ENCODE results near the gene PPP2R3B.
"Not testable (repeated sequence)": the region's sequence is repeated elsewhere in the genome, so short reads cannot be mapped to it uniquely, and the experiment has no call there.

The PPP2R3B gene

GRCh38 chrX:353566-354535, 32.9 kb downstream of the PPP2R3B start:
- H3K9ac ChIP-seq (ENCODE audit: low read depth in 1 of 2, low read length in 2 of 2), result no peak overlapping the region
- H3K4me1 ChIP-seq (ENCODE audit: control insufficient read depth in 1 of 2, insufficient read depth in 2 of 2, low read length in 2 of 2), result no peaks in the 10 kb centered on the region
- no peaks in the 10 kb centered on the region for H3K9me3 ChIP-seq (ENCODE audit: control insufficient read depth in 1 of 2, low read length in 2 of 2)
- H3K36me3 ChIP-seq (ENCODE audit: control insufficient read depth in 1 of 2, insufficient read depth in 2 of 2, low read length in 2 of 2), result peaks cover 0 to 3% of the 10 kb centered on the region in 2 donors
- no peak overlapping the region for H3K27ac ChIP-seq (ENCODE audit: low read depth, low read length)
- no peak overlapping the region for H3K4me3 ChIP-seq (ENCODE audit: low read depth in 1 of 2, low read length in 2 of 2)
- H3K27me3 ChIP-seq (ENCODE audit: control insufficient read depth in 1 of 2, insufficient read depth in 2 of 2, low read length in 2 of 2), result no peaks in the 10 kb centered on the region

GRCh38 chrX:352582-353314, 34.0 kb downstream of the PPP2R3B start:
- Histone ChIP-seq H3K27me3 (ENCODE audit: control insufficient read depth in 1 of 2, insufficient read depth in 2 of 2, low read length in 2 of 2) (no peaks in the 10 kb centered on the region), H3K36me3 (ENCODE audit: control insufficient read depth in 1 of 2, insufficient read depth in 2 of 2, low read length in 2 of 2) (peaks cover 0 to 3% of the 10 kb centered on the region in 2 donors), H3K4me1 (ENCODE audit: control insufficient read depth in 1 of 2, insufficient read depth in 2 of 2, low read length in 2 of 2) (no peaks in the 10 kb centered on the region), H3K9me3 (ENCODE audit: control insufficient read depth in 1 of 2, low read length in 2 of 2) (no peaks in the 10 kb centered on the region), H3K9ac (ENCODE audit: low read depth in 1 of 2, low read length in 2 of 2) (no peak overlapping the region), H3K27ac (ENCODE audit: low read depth, low read length) (no peak overlapping the region), H3K4me3 (ENCODE audit: low read depth in 1 of 2, low read length in 2 of 2) (no peak overlapping the region)

GRCh38 chrX:352181-352580, 34.5 kb downstream of the PPP2R3B start:
- H3K4me3 ChIP-seq (ENCODE audit: low read depth in 1 of 2, low read length in 2 of 2), result no peak overlapping the region
- H3K36me3 ChIP-seq (ENCODE audit: control insufficient read depth in 1 of 2, insufficient read depth in 2 of 2, low read length in 2 of 2), result peaks cover 0 to 3% of the 10 kb centered on the region in 2 donors
- H3K4me1 ChIP-seq (ENCODE audit: control insufficient read depth in 1 of 2, insufficient read depth in 2 of 2, low read length in 2 of 2), result no peaks in the 10 kb centered on the region
- no peak overlapping the region for H3K27ac ChIP-seq (ENCODE audit: low read depth, low read length)
- no peaks in the 10 kb centered on the region for H3K27me3 ChIP-seq (ENCODE audit: control insufficient read depth in 1 of 2, insufficient read depth in 2 of 2, low read length in 2 of 2)
- no peaks in the 10 kb centered on the region for H3K9me3 ChIP-seq (ENCODE audit: control insufficient read depth in 1 of 2, low read length in 2 of 2)
- H3K9ac ChIP-seq (ENCODE audit: low read depth in 1 of 2, low read length in 2 of 2), result no peak overlapping the region

GRCh38 chrX:351736-352135, 35.0 kb downstream of the PPP2R3B start:
- Histone ChIP-seq H3K36me3 (ENCODE audit: control insufficient read depth in 1 of 2, insufficient read depth in 2 of 2, low read length in 2 of 2) (peaks cover 0 to 4% of the 10 kb centered on the region in 2 donors), H3K27ac (ENCODE audit: low read depth, low read length) (no peak overlapping the region)

DNA sequence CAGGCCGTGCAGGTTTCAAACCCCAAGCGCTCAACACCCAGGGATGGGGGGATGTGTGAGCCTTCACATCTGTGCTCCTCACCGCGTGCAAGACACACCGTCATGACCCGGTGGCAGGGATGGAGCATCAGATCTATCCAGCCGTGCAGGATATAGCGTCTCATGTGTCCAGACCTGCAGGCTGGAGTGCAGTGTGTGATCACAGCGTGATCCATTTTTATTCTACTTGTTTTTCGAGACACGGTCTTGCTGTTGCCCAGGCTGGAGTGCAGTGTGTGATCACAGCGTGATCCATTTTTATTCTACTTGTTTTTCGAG, 35.4 kb downstream of the PPP2R3B start:
- not testable (repeated sequence) for H3K9ac ChIP-seq (ENCODE audit: low read depth in 1 of 2, low read length in 2 of 2); H3K27me3 ChIP-seq (ENCODE audit: control insufficient read depth in 1 of 2, insufficient read depth in 2 of 2, low read length in 2 of 2); H3K4me3 ChIP-seq (ENCODE audit: low read depth in 1 of 2, low read length in 2 of 2); H3K27ac ChIP-seq (ENCODE audit: low read depth, low read length); H3K9me3 ChIP-seq (ENCODE audit: control insufficient read depth in 1 of 2, low read length in 2 of 2); H3K4me1 ChIP-seq (ENCODE audit: control insufficient read depth in 1 of 2, insufficient read depth in 2 of 2, low read length in 2 of 2); H3K36me3 ChIP-seq (ENCODE audit: control insufficient read depth in 1 of 2, insufficient read depth in 2 of 2, low read length in 2 of 2)

More at GRCh38 chrX:351736-352135, 35.0 kb downstream of the PPP2R3B start:
- Histone ChIP-seq H3K4me1 (ENCODE audit: control insufficient read depth in 1 of 2, insufficient read depth in 2 of 2, low read length in 2 of 2) (no peaks in the 10 kb centered on the region), H3K27me3 (ENCODE audit: control insufficient read depth in 1 of 2, insufficient read depth in 2 of 2, low read length in 2 of 2) (no peaks in the 10 kb centered on the region), H3K4me3 (ENCODE audit: low read depth in 1 of 2, low read length in 2 of 2) (no peak overlapping the region), H3K9ac (ENCODE audit: low read depth in 1 of 2, low read length in 2 of 2) (no peak overlapping the region), H3K9me3 (ENCODE audit: control insufficient read depth in 1 of 2, low read length in 2 of 2) (no peaks in the 10 kb centered on the region)

- H3K9ac ChIP-seq (ENCODE audit: low read depth in 1 of 2, low read length in 2 of 2), result no peak overlapping the region
Measured at GRCh38 chrX:350534-351323, 36.0 kb downstream of the PPP2R3B start.

GRCh38 chrX:350148-350533, 36.6 kb downstream of the PPP2R3B start:
- Histone ChIP-seq H3K9me3 (ENCODE audit: control insufficient read depth in 1 of 2, low read length in 2 of 2) (no peaks in the 10 kb centered on the region), H3K4me1 (ENCODE audit: control insufficient read depth in 1 of 2, insufficient read depth in 2 of 2, low read length in 2 of 2) (no peaks in the 10 kb centered on the region), H3K27me3 (ENCODE audit: control insufficient read depth in 1 of 2, insufficient read depth in 2 of 2, low read length in 2 of 2) (no peaks in the 10 kb centered on the region), H3K36me3 (ENCODE audit: control insufficient read depth in 1 of 2, insufficient read depth in 2 of 2, low read length in 2 of 2) (peaks cover 0 to 6% of the 10 kb centered on the region in 2 donors), H3K27ac (ENCODE audit: low read depth, low read length) (no peak overlapping the region), H3K9ac (ENCODE audit: low read depth in 1 of 2, low read length in 2 of 2) (no peak overlapping the region), H3K4me3 (ENCODE audit: low read depth in 1 of 2, low read length in 2 of 2) (no peak overlapping the region)

More at GRCh38 chrX:350534-351323, 36.0 kb downstream of the PPP2R3B start:
- no peak overlapping the region for H3K4me3 ChIP-seq (ENCODE audit: low read depth in 1 of 2, low read length in 2 of 2)
- H3K27me3 ChIP-seq (ENCODE audit: control insufficient read depth in 1 of 2, insufficient read depth in 2 of 2, low read length in 2 of 2), result no peaks in the 10 kb centered on the region
- no peaks in the 10 kb centered on the region for H3K9me3 ChIP-seq (ENCODE audit: control insufficient read depth in 1 of 2, low read length in 2 of 2)
- no peak overlapping the region for H3K27ac ChIP-seq (ENCODE audit: low read depth, low read length)
- peaks cover 0 to 6% of the 10 kb centered on the region in 2 donors for H3K36me3 ChIP-seq (ENCODE audit: control insufficient read depth in 1 of 2, insufficient read depth in 2 of 2, low read length in 2 of 2)
- H3K4me1 ChIP-seq (ENCODE audit: control insufficient read depth in 1 of 2, insufficient read depth in 2 of 2, low read length in 2 of 2), result no peaks in the 10 kb centered on the region

DNA sequence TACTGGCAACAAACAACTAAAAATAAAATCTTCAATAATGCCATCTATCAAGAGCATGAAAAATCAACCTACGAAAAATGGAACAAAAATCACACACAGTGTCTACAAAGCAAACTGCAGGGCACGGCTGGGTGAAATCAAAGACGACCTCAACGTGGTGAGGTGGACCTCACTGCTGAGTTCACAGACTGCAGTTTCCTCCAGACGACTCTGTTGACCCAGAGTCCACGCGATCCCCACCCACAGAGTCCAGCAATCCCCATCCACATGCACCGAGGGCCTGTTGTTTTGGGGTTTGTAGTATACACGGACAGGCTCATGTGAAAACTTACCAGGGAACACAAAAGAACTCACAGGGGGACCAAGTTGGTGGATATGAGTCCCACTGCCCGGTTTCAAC, 37.0 kb downstream of the PPP2R3B start:
- peaks cover under 1 to 8% of the 10 kb centered on the region in 2 donors for H3K36me3 ChIP-seq (ENCODE audit: control insufficient read depth in 1 of 2, insufficient read depth in 2 of 2, low read length in 2 of 2)
- no peak overlapping the region for H3K27ac ChIP-seq (ENCODE audit: low read depth, low read length)
- no peak overlapping the region for H3K9ac ChIP-seq (ENCODE audit: low read depth in 1 of 2, low read length in 2 of 2)
- no peaks in the 10 kb centered on the region for H3K4me1 ChIP-seq (ENCODE audit: control insufficient read depth in 1 of 2, insufficient read depth in 2 of 2, low read length in 2 of 2)
- H3K27me3 ChIP-seq (ENCODE audit: control insufficient read depth in 1 of 2, insufficient read depth in 2 of 2, low read length in 2 of 2), result no peaks in the 10 kb centered on the region
- no peaks in the 10 kb centered on the region for H3K9me3 ChIP-seq (ENCODE audit: control insufficient read depth in 1 of 2, low read length in 2 of 2)
- no peak overlapping the region for H3K4me3 ChIP-seq (ENCODE audit: low read depth in 1 of 2, low read length in 2 of 2)

- no peaks in the 10 kb centered on the region for H3K27me3 ChIP-seq (ENCODE audit: control insufficient read depth in 1 of 2, insufficient read depth in 2 of 2, low read length in 2 of 2)
- no peak overlapping the region for H3K9ac ChIP-seq (ENCODE audit: low read depth in 1 of 2, low read length in 2 of 2)
- H3K9me3 ChIP-seq (ENCODE audit: control insufficient read depth in 1 of 2, low read length in 2 of 2), result no peaks in the 10 kb centered on the region
- no peak overlapping the region for H3K27ac ChIP-seq (ENCODE audit: low read depth, low read length)
- peaks cover 5 to 10% of the 10 kb centered on the region in 2 donors for H3K36me3 ChIP-seq (ENCODE audit: control insufficient read depth in 1 of 2, insufficient read depth in 2 of 2, low read length in 2 of 2)
- no peak overlapping the region for H3K4me3 ChIP-seq (ENCODE audit: low read depth in 1 of 2, low read length in 2 of 2)
- H3K4me1 ChIP-seq (ENCODE audit: control insufficient read depth in 1 of 2, insufficient read depth in 2 of 2, low read length in 2 of 2), result no peaks in the 10 kb centered on the region
Measured at GRCh38 chrX:349196-349595, 37.5 kb downstream of the PPP2R3B start.
